HG03558 (cell line): ENCODE data around the gene GSDME.
A peak's percentile ranks its signal among the peaks of the same experiment; 100 is the strongest.
"Not testable (repeated sequence)": the region's sequence is repeated elsewhere in the genome, so short reads cannot be mapped to it uniquely, and the experiment has no call there.

Experiments used
- ATAC-seq: cut with Tn5 transposase; IDR thresholded peaks from one replicate; pipeline ENCODE4 v1.9.1; 2021; ENCODE audit warnings: moderate number of reproducible peaks; ENCODE audit not compliant: unreplicated experiment; ENCODE audit errors: extremely low read depth

Gene GSDME

DNA sequence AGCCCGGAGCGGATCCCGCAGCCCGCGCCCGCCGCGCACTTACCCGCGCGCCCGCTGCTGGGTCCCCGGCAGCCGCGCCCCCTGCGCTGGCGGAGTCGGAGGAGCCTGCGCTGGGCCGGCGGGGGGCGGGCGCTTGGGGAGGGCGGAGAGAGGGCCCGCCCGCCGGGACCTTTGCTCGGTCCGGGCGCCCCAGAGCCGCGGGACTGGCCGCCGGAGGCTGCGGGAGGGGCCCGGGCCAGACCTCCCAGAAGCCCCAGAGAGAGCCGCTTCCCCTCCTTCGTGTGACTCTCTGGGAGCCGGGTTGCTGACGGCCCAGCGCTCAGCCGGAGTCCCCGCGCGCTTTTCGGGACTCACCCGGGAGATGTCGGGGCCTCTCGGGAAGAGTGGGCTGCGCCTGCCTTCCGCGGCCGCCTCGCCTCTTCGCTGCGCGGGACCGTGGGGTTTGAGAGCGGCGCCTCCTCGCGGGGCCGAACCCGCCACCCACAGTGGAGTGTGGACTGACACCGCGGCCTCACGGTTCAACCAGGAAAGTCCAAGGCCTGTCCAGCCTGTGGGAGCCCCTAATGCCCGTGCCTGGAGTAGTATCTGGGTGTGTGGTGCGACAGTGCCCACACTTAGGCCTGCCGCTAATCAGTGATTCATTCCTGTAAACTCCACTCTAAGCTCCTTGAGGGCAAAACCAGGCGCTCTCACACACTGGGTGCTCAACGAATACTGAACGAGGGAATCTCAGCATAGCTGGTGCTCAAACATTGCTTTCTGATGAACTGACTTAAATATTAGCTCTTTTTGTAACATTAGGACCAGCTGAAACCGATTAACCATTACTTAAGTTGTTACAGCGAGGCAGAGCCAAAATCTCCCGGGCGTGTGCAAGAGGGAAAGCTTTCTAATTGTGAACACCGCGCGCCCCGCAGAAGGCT, at the start of gene GSDME:
Gene GSDME (minus strand): TSS at position 112 of the 923 bp plus-strand sequence. CDS start 7,690 bp downstream, outside the sequence.
- ATAC-seq: no peak

- no peak for ATAC-seq
These were observed 45.0 kb upstream of the GSDME start for GRCh38 chr7:24802300-24802699.

GRCh38 chr7:24801883-24802282, 44.6 kb upstream of the GSDME start:
- ATAC-seq: no peak

- ATAC-seq: no peak
These were observed 43.4 kb upstream of the GSDME start for GRCh38 chr7:24800667-24801066.

DNA sequence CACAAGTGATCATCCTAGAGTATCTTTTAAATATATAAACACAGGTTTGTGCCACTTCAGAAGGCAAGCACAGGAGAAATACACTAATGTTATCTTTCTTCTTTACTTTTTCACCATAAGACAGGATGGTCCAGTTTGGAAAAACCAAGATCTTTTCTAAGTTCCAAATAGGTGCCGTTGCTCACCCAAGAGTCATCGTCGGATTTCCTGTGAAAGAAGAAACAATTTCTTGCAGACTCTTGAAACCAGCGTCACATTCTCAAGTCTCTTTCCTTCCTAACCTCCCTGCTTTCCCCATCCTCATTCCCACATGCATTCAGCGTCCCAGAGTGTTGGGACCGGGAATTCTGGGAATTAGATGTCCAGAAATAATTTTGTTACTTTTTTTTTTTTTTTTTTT, 42.8 kb upstream of the GSDME start:
- ATAC-seq: no peak

DNA sequence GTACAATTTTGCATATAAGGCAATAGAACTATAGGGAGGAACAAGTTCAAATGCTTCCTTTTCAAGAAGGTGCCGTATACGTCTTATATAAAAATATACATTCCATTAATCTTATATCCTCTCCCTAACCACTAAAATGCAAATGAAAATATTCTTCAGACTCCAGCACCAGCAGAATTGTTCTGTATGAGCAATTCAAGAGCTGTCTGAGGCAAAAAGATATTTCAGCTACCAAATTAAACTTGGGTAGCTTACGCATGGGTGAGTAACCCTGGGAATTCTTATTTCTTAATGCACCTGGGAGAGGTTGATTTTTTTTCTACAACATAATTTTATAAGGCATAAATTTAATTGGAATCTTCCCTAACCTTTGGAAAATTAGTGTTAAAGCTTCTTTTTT, 42.2 kb upstream of the GSDME start:
- no peak for ATAC-seq

GRCh38 chr7:24798261-24798660, 41.0 kb upstream of the GSDME start:
- ATAC-seq: no peak

DNA sequence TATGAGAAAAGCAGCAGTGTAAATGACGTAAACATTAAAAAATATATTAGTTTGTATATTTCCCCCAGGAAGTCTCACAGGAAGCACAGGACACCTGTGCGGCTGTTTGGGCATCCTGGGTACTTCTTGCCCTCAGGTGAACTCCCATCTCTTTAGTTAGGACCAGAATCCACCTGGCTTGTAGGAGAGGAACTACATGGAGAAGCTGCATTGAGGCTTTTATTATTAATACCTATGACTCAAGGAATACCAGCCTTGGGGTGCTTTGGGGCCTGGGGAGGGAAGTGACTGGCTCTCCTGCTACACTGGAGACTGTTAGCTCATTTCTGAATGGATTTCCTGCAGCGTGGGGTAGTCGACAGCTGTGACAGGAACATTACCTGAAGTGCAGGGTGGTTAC, 40.0 kb upstream of the GSDME start:
- ATAC-seq: no peak

DNA sequence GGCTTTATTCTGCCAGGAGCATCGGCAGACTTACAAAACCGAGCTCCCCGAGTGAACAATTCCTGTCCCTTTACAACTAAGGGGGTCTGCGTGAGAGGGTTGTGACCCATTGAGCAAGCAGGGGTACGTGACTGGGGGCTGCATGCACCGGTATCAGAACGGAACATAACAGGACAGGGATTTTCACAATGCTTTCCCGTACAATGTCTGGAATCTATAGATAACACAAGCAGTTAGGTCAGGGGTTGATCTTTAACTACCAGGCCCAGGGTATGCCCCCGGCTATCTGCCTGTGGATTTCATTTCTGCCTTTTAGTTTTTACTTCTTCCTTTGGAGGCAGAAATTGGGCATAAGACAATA, 38.1 kb upstream of the GSDME start:
- no peak for ATAC-seq

DNA sequence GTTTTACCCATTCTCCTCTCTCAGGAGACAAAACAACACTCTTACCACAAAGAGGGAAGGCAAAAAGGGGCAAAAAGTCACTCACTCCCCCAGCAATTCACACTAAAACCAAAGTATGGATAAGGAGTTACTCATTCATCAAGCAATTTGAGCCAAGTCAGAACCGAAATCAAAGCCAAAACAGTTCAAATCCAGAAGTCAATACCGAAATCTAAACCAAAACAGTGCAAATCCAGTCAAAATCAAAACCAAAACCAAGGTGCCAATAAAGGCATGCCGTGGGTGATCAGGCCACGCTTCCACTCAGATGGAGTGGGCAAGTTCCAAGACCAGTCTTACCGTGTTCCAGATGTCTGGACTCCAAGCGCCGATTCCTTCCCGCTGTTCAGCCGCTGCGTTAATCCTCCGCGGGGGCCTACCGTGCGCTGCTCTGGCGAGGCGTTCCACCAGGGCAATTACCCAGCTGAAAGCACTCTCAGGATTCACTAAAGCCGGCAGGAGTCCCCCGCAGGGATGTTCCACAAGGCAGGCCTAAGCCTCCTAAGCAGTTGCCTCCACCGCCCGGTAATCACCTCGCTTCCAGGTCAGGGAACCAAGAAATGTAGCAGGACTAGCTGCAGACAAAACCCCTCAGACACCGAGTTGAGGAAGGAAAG, 37.6 kb upstream of the GSDME start:
- not testable (repeated sequence) for ATAC-seq

DNA sequence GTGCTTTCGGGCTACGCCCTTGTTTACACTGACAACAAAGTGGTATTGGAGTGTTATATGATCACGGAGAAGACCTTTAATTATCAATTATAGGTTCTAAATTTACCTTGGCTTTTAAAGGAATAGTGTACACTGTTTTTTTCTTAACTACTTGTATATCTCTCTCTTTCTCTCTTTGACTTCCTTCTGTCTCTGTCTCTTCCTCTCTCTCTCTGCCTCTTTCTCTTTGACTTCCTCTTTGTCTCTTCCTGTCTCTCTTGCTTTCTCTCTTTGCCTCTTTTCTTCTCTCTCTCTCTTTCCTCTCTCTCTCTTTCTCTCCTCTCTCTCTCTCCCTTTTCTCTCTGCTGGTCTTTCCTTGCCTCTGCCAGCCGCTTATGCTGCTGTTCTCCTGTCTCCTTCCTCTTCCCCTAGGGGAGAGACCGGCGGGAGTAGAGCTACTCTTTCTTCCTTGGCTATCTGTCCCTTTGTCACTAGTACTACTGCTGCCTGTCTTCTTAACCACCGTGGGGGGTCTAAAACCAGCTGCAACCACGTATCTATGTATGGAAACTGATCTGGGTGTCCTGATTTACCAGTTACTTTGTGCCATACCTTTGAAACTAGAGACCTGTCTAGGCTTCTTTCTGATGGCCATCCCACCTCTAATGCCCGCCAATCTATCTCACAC, 36.9 kb upstream of the GSDME start:
- ATAC-seq: no peak

GRCh38 chr7:24788961-24789576, 31.8 kb upstream of the GSDME start:
- ATAC-seq: no peak

DNA sequence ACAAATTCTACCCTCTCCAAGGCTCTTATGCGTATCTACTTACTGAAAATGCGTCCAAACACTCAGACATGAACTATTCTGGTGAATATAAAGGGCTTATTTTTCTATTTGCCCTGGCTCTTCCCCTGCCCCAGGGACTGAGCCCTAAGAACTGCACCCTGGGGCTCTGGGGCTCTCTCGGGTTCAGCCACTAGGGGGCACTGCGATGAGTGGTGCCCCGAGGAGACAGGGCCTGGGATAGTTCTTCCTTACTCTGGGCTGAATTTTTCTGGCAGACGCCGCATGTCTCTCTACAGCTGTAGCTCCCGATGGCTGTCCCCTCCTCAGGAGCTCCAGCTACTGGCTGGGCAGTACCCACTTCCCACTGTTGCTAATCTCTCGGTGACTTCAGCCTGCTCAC, 30.8 kb upstream of the GSDME start:
- ATAC-seq: no peak

GRCh38 chr7:24786941-24787340, 29.7 kb upstream of the GSDME start:
- peak; percentile 59 for ATAC-seq

DNA sequence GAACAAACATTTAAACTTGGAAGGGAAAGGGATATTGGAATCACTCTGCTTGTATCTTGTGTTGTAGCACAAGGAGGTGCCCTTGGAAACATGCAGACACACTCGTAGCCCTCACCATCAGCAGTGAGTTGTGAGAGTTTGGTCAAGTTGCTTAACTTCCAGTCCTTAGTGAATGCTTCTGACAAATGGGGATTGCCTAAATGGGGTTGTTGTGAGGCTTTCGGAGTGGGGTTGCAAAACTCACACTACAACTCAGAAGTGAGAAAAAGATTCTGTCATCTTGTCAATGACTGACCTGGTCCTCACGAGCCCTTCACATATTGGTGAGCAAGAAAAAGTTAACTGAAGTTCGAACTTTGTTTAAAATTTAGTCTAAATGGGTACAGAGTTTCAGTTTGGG, 29.0 kb upstream of the GSDME start:
- ATAC-seq: no peak

DNA sequence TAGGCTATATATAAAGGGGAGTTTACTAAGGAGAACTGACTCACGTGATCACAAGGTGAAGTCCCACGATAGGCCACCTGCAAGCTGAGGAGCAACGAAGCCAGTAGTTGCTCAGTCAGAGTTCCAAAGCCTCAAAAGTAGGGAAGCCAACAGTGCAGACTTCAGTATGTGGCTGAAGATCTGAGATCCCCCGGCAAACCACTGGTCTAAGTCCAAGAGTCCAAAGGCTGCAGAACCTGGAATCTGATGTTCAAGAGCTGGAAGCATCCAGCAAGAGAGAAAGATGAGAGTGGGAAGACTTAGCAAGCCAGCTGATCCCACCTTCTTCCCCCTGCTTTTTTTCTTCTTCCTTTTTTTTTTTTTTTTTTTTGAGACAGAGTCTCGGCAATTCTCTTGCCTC, 27.0 kb upstream of the GSDME start:
- ATAC-seq: no peak

DNA sequence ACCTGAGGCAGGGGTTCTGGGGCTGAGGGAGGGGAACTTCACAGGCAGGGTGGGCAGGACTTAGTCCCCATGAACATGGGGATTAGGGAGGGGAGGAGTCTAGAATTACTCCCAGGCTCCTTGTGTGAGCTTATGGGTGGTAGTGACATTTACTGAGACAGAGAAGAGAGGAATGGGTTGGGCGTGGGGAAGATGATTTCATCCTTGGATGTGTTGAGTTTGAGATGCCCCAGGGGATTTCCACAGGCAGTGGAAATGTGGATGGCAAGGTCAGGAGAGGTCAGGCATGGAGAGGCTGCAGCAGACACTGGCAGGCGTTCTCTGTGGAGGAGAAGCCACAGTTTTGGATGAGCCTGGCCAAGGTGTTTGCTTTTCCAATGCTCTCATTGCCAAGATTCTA, 26.4 kb upstream of the GSDME start:
- no peak for ATAC-seq

DNA sequence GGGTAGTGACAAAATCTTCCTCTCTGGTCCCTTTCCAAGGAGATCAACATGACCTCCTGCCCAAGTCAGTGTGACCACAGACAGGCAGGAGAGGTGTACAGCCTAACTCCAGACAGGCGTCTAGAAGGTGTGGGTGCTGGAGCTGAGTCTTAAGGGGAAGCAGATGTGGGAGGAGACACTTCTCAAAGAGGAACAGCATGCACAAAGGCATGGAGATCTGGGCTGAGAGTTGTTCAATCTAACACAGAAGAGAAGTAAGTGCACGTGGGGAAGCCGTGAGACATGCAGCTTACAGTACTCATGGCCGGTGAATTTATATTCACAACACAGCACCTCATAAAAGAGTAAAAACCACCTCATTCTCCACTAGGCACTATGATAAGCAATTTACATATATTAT, 23.8 kb upstream of the GSDME start:
- no peak for ATAC-seq

GRCh38 chr7:24779283-24779655, 22.0 kb upstream of the GSDME start:
- no peak for ATAC-seq

DNA sequence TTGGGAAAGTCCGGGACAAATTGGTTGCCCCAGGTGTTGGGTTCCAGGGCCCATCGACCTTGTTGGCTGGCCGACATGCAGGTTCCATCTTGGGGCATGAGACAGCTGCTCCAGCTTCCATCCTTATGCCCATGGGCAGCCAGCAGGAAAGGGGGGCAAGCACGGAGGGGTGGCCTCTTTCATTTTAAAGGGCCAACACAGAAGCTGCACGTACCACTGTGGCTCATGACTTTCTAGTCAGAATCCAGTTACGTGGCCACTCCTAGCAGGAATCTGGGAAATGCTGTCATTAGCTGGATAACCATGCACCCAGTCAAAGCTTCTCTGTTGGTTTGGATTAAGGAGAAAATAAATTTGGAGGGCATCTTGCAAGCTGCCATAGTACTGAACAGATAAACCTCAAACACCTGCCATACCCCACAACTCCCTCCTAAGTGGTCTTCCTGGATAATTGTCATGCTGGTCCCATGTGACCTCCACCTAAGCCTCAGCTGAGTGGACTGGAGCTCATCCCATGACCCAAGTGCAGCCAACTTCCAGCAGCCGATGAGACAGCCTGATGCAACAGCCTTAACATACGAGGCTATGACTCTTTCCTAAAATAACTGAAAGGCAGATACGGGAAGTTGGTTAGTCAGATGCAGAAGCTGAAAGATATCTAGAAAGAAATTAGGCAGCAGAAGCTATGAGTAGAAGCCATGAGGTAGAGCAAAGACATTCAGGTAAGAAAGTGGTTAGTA, 21.4 kb upstream of the GSDME start:
- peak; percentile 63 for ATAC-seq
